OCI-LY7 (cell line): ENCODE measurements around the gene PSMB1.

Experiments used
- CTCF ChIP-seq: fragments of 200-600 bp; sonication (generic); conservative IDR thresholded peaks from 2 replicates; pipeline ENCODE4 v1.5.1; 2014; ENCODE audit warnings: mild to moderate bottlenecking, antibody characterized with exemption, low read length, moderate library complexity, mixed read lengths
- EZH2phosphoT487 ChIP-seq: fragments of 200-600 bp; sonication (generic); IDR thresholded peaks from 2 replicates; pipeline ENCODE4 v1.6.1; 2018; ENCODE audit warnings: low read depth, borderline replicate concordance, mild to moderate bottlenecking, mixed run types, antibody characterized with exemption, low read length, moderate library complexity, mixed read lengths

GRCh38 chr6:170590725-170591124 lies 37.6 kb upstream of the PSMB1 start:
- no peak for TF ChIP-seq CTCF
- no peak for TF ChIP-seq EZH2phosphoT487
